ENCODE measurements around the gene KPRP. TPM values are rescaled to one million over a fixed set of nuclear protein-coding genes. Genes with fewer than 3 reads are reported as not detected.

KPRP gene
- total RNA-seq, 1 donor from 2014 or later: not detected

- Histone ChIP-seq H3K4me2 (ENCODE audit: low read length) (no peak overlapping the region), H3K4me3 (ENCODE audit: insufficient read depth, low read depth, low read length) (no peak overlapping the region), H3K9me3 (ENCODE audit: insufficient read depth, low read depth, low read length) (no peaks in the 10 kb centered on the region), H3K36me3 (ENCODE audit: insufficient read depth, low read length) (no peaks in the 10 kb centered on the region), H3K27me3 (ENCODE audit: insufficient read depth, low read length) (no peaks in the 10 kb centered on the region), H3K9ac (ENCODE audit: low read length) (no peak overlapping the region), H3K4me1 (ENCODE audit: insufficient read depth, low read length) (no peaks in the 10 kb centered on the region), H3K79me2 (ENCODE audit: insufficient read depth, low read length) (no peaks in the 10 kb centered on the region), H3K27ac (ENCODE audit: low read depth, low read length) (no peak overlapping the region), H2AFZ (ENCODE audit: low read depth, low read length) (no peak overlapping the region), H4K20me1 (ENCODE audit: insufficient read depth, low read length) (no peaks in the 10 kb centered on the region)
- no peak for TF ChIP-seq CTCF (IDR thresholded peaks at IDR 0.05; ENCODE audit: insufficient read depth, low read depth, low read length)
- TF ChIP-seq EZH2 (IDR thresholded peaks at IDR 0.05; ENCODE audit: insufficient read depth, low read length): no peak
- H3K4me1 Mint-ChIP-seq (ENCODE audit: low read depth, unreplicated experiment): peaks cover 2% of the 10 kb centered on the region
- H3K9me3 Mint-ChIP-seq (ENCODE audit: unreplicated experiment): no peaks in the 10 kb centered on the region
- peaks cover 7% of the 10 kb centered on the region for H3K27me3 Mint-ChIP-seq (ENCODE audit: low read depth, unreplicated experiment)
- no peak overlapping the region for H3K27ac Mint-ChIP-seq (ENCODE audit: unreplicated experiment)
- H3K36me3 Mint-ChIP-seq (ENCODE audit: low read depth, unreplicated experiment): no peaks in the 10 kb centered on the region
- no peak overlapping the region for H3K4me3 Mint-ChIP-seq (ENCODE audit: unreplicated experiment)
- FAIRE-seq (no peak), DNase-seq (ENCODE audit: low read depth) (no peak)
Measured at GRCh38 chr1:152743371-152744145, 14.3 kb upstream of the KPRP start.

- no peak overlapping the region for H3K27ac Mint-ChIP-seq (ENCODE audit: unreplicated experiment)
- peak; percentile 24 for DNase-seq (ENCODE audit: low read depth)
- no peak overlapping the region for H3K9ac ChIP-seq (ENCODE audit: low read length)
- no peaks in the 10 kb centered on the region for H3K9me3 ChIP-seq (ENCODE audit: insufficient read depth, low read depth, low read length)
- no peaks in the 10 kb centered on the region for H3K36me3 ChIP-seq (ENCODE audit: insufficient read depth, low read length)
- no peak overlapping the region for H3K27ac ChIP-seq (ENCODE audit: low read depth, low read length)
- H3K27me3 ChIP-seq (ENCODE audit: insufficient read depth, low read length): no peaks in the 10 kb centered on the region
- H3K27me3 Mint-ChIP-seq (ENCODE audit: low read depth, unreplicated experiment): peaks cover 7% of the 10 kb centered on the region
- FAIRE-seq: no peak
- H3K4me1 Mint-ChIP-seq (ENCODE audit: low read depth, unreplicated experiment): peaks cover 2% of the 10 kb centered on the region
- H3K36me3 Mint-ChIP-seq (ENCODE audit: low read depth, unreplicated experiment): no peaks in the 10 kb centered on the region
- no peak overlapping the region for H3K4me3 Mint-ChIP-seq (ENCODE audit: unreplicated experiment)
- H4K20me1 ChIP-seq (ENCODE audit: insufficient read depth, low read length): no peaks in the 10 kb centered on the region
- H3K4me3 ChIP-seq (ENCODE audit: insufficient read depth, low read depth, low read length): no peak overlapping the region
- no peak for TF ChIP-seq CTCF (IDR thresholded peaks at IDR 0.05; ENCODE audit: insufficient read depth, low read depth, low read length)
- no peaks in the 10 kb centered on the region for H3K79me2 ChIP-seq (ENCODE audit: insufficient read depth, low read length)
- no peak overlapping the region for H2AFZ ChIP-seq (ENCODE audit: low read depth, low read length)
- H3K4me1 ChIP-seq (ENCODE audit: insufficient read depth, low read length): no peaks in the 10 kb centered on the region
- H3K4me2 ChIP-seq (ENCODE audit: low read length): no peak overlapping the region
- H3K9me3 Mint-ChIP-seq (ENCODE audit: unreplicated experiment): no peaks in the 10 kb centered on the region
Measured at GRCh38 chr1:152745289-152745704, 12.5 kb upstream of the KPRP start.

GRCh38 chr1:152745765-152746444 lies 11.9 kb upstream of the KPRP start:
- H3K9me3 ChIP-seq (ENCODE audit: insufficient read depth, low read depth, low read length): no peaks in the 10 kb centered on the region
- Mint-ChIP-seq H3K27me3 (ENCODE audit: low read depth, unreplicated experiment) (peaks cover 7% of the 10 kb centered on the region), H3K36me3 (ENCODE audit: low read depth, unreplicated experiment) (no peaks in the 10 kb centered on the region), H3K4me3 (ENCODE audit: unreplicated experiment) (no peak overlapping the region), H3K27ac (ENCODE audit: unreplicated experiment) (no peak overlapping the region), H3K9me3 (ENCODE audit: unreplicated experiment) (no peaks in the 10 kb centered on the region), H3K4me1 (ENCODE audit: low read depth, unreplicated experiment) (peaks cover 2% of the 10 kb centered on the region)
- H3K4me2 ChIP-seq (ENCODE audit: low read length): no peak overlapping the region
- no peaks in the 10 kb centered on the region for H3K27me3 ChIP-seq (ENCODE audit: insufficient read depth, low read length)
- DNase-seq (ENCODE audit: low read depth) (no peak), FAIRE-seq (no peak)
- H2AFZ ChIP-seq (ENCODE audit: low read depth, low read length): no peak overlapping the region
- no peaks in the 10 kb centered on the region for H3K36me3 ChIP-seq (ENCODE audit: insufficient read depth, low read length)
- no peaks in the 10 kb centered on the region for H3K79me2 ChIP-seq (ENCODE audit: insufficient read depth, low read length)
- H3K9ac ChIP-seq (ENCODE audit: low read length): no peak overlapping the region
- TF ChIP-seq EZH2 (IDR thresholded peaks at IDR 0.05; ENCODE audit: insufficient read depth, low read length) (no peak), CTCF (IDR thresholded peaks at IDR 0.05; ENCODE audit: insufficient read depth, low read depth, low read length) (no peak)
- no peaks in the 10 kb centered on the region for H4K20me1 ChIP-seq (ENCODE audit: insufficient read depth, low read length)
- H3K4me1 ChIP-seq (ENCODE audit: insufficient read depth, low read length): no peaks in the 10 kb centered on the region
- H3K4me3 ChIP-seq (ENCODE audit: insufficient read depth, low read depth, low read length): no peak overlapping the region
- H3K27ac ChIP-seq (ENCODE audit: low read depth, low read length): no peak overlapping the region

Measured in astrocyte (in vitro differentiated cells and primary cell).